Osteoblast (primary cell): ENCODE results near the gene MR1. TPM values are rescaled to one million over a fixed set of nuclear protein-coding genes. Genes with fewer than 3 reads are reported as not detected.

Experiments
- DNase-seq: peaks from one replicate; pipeline ENCODE4 v3.0.0; 2011; ENCODE audit warnings: low spot score, mixed read lengths; ENCODE audit not compliant: insufficient read length; ENCODE audit errors: missing footprints
- H2AFZ ChIP-seq: 2 replicates; pipeline ENCODE4 v1.6.0; 2011; ENCODE audit warnings: mild to moderate bottlenecking, low read length
- H3K27ac ChIP-seq: 2 replicates; pipeline ENCODE4 v1.5.1; 2011; ENCODE audit warnings: mild to moderate bottlenecking, low read depth, low read length, moderate library complexity
- H3K27me3 ChIP-seq: 2 replicates; pipeline ENCODE4 v1.6.0; 2012; ENCODE audit warnings: mild to moderate bottlenecking, control low read depth, inconsistent platforms, low read length, moderate library complexity; ENCODE audit not compliant: insufficient read depth
- H3K36me3 ChIP-seq: 2 replicates; pipeline ENCODE4 v1.5.1; 2011; ENCODE audit warnings: mild to moderate bottlenecking, low read length, control low read depth, moderate library complexity; ENCODE audit not compliant: insufficient read depth
- H3K4me1 ChIP-seq: 2 replicates; pipeline ENCODE4 v1.5.1; 2011; ENCODE audit warnings: mild to moderate bottlenecking, low read length, control low read depth, moderate library complexity; ENCODE audit not compliant: insufficient read depth
- H3K4me2 ChIP-seq: 2 replicates; pipeline ENCODE4 v1.6.0; 2011; ENCODE audit warnings: mild to moderate bottlenecking, low read length; ENCODE audit not compliant: insufficient read depth
- H3K4me3 ChIP-seq: fragments of 200-600 bp; sonication (generic); 3 replicates; pipeline ENCODE4 v1.5.1; 2012; ENCODE audit warnings: mild to moderate bottlenecking, low read length, inconsistent platforms; ENCODE audit not compliant: insufficient read depth
- H3K79me2 ChIP-seq: 2 replicates; pipeline ENCODE4 v1.6.0; 2012; ENCODE audit warnings: mild to moderate bottlenecking, low read length, control low read depth, inconsistent platforms; ENCODE audit not compliant: insufficient read depth
- H3K9me3 ChIP-seq: 2 replicates; pipeline ENCODE4 v1.5.1; 2011; ENCODE audit warnings: low read depth, low read length, control low read depth
- H4K20me1 ChIP-seq: 2 replicates; pipeline ENCODE4 v1.6.0; 2012; ENCODE audit warnings: mild to moderate bottlenecking, low read length, control low read depth; ENCODE audit not compliant: insufficient read depth
- CTCF ChIP-seq: IDR thresholded peaks from 2 replicates; pipeline ENCODE4 v1.5.1; 2011; ENCODE audit warnings: mild to moderate bottlenecking, low read depth, low read length, moderate library complexity; ENCODE audit errors: extremely low read depth
- total RNA-seq: library from RNA; depleted of rRNA; stranded (reverse); fragments of >200 nt; gene quantifications from 2 replicates; pipeline ENCODE4 v1.2.3, GENCODE V29; 2012

Gene MR1
- total RNA-seq, 1 donor: 29.3 TPM

- Histone ChIP-seq H2AFZ (no peak overlapping the region), H3K4me2 (peak overlapping the region; percentile 93), H4K20me1 (peaks cover 47% of the 10 kb centered on the region), H3K9me3 (no peaks in the 10 kb centered on the region), H3K79me2 (peaks cover 52% of the 10 kb centered on the region), H3K27me3 (no peaks in the 10 kb centered on the region), H3K4me3 (peak overlapping the region; percentile 92), H3K4me1 (peaks cover 52% of the 10 kb centered on the region), H3K36me3 (peaks cover 23% of the 10 kb centered on the region), H3K27ac (peak overlapping the region; percentile 73)
- no peak for TF ChIP-seq CTCF
- DNase-seq: peak; percentile 74
These were observed 56.1 kb downstream of the MR1 start for GRCh38 chr1:181089676-181090544.

- H4K20me1 ChIP-seq: peaks cover 47% of the 10 kb centered on the region
- H3K4me1 ChIP-seq: peaks cover 59% of the 10 kb centered on the region
- H3K27ac ChIP-seq: peak overlapping the region; percentile 73
These were observed 56.9 kb downstream of the MR1 start for GRCh38 chr1:181090641-181091126.

GRCh38 chr1:181091309-181092040 lies 57.7 kb downstream of the MR1 start:
- Histone ChIP-seq H3K36me3 (peaks cover 23% of the 10 kb centered on the region), H3K4me1 (peaks cover 65% of the 10 kb centered on the region), H3K27ac (no peak overlapping the region), H3K4me3 (peak overlapping the region; percentile 92), H3K9me3 (no peaks in the 10 kb centered on the region), H2AFZ (no peak overlapping the region), H3K79me2 (peaks cover 52% of the 10 kb centered on the region), H3K27me3 (no peaks in the 10 kb centered on the region), H3K4me2 (peak overlapping the region; percentile 93), H4K20me1 (peaks cover 47% of the 10 kb centered on the region)
- no peak for DNase-seq
- TF ChIP-seq CTCF: no peak

More at GRCh38 chr1:181090641-181091126, 56.9 kb downstream of the MR1 start:
- Histone ChIP-seq H3K4me2 (peak overlapping the region; percentile 93), H3K27me3 (no peaks in the 10 kb centered on the region), H2AFZ (no peak overlapping the region), H3K79me2 (peaks cover 52% of the 10 kb centered on the region), H3K36me3 (peaks cover 23% of the 10 kb centered on the region), H3K9me3 (no peaks in the 10 kb centered on the region), H3K4me3 (peak overlapping the region; percentile 92)
- no peak for TF ChIP-seq CTCF
- DNase-seq: no peak

- peaks cover 47% of the 10 kb centered on the region for H4K20me1 ChIP-seq
- peaks cover 52% of the 10 kb centered on the region for H3K79me2 ChIP-seq
- peak overlapping the region; percentile 93 for H3K4me2 ChIP-seq
- no peak for TF ChIP-seq CTCF
- peaks cover 23% of the 10 kb centered on the region for H3K36me3 ChIP-seq
- H3K27me3 ChIP-seq: no peaks in the 10 kb centered on the region
- no peak overlapping the region for H3K27ac ChIP-seq
- H2AFZ ChIP-seq: no peak overlapping the region
- peak; percentile 47 for DNase-seq
- peak overlapping the region; percentile 92 for H3K4me3 ChIP-seq
- H3K4me1 ChIP-seq: peaks cover 70% of the 10 kb centered on the region
- H3K9me3 ChIP-seq: no peaks in the 10 kb centered on the region
These were observed 58.3 kb downstream of the MR1 start for GRCh38 chr1:181092056-181092455.
